Liver (tissue), 9 donors: Measurements from ENCODE around the gene UMODL1. TPM values are rescaled to one million over a fixed set of nuclear protein-coding genes. Genes with fewer than 3 reads are reported as not detected.

Source experiments
- DNase-seq: peaks from one replicate; pipeline ENCODE4 v3.0.0-alpha.2; 2017; ENCODE audit warnings: low spot score
- H3K27ac ChIP-seq, 2 donors: one replicate each; pipeline ENCODE4 v1.7.0; 2013; ENCODE audit warnings: inconsistent platforms in 2 of 2, low read length in 2 of 2, control low read depth in 1 of 2, low read depth in 1 of 2, mild to moderate bottlenecking in 1 of 2
- H3K27me3 ChIP-seq, 4 donors: one replicate each; pipeline versions ENCODE4 v1.6.1 to v1.7.0; 2013; ENCODE audit warnings: low read length in 3 of 4, inconsistent platforms in 1 of 4, mild to moderate bottlenecking in 1 of 4, moderate library complexity in 1 of 4; ENCODE audit not compliant: control insufficient read depth in 4 of 4, insufficient read depth in 4 of 4
- H3K36me3 ChIP-seq, 4 donors: one replicate each; pipeline versions ENCODE4 v1.6.1 to v1.7.0; 2013; ENCODE audit warnings: low read length in 3 of 4, mild to moderate bottlenecking in 3 of 4, low read depth in 1 of 4, moderate library complexity in 1 of 4; ENCODE audit not compliant: control insufficient read depth in 4 of 4, insufficient read depth in 3 of 4
- H3K4me1 ChIP-seq, 4 donors: one replicate each; pipeline versions ENCODE4 v1.6.1 to v1.7.0; 2013; ENCODE audit warnings: low read length in 3 of 4, mild to moderate bottlenecking in 3 of 4, moderate library complexity in 1 of 4; ENCODE audit not compliant: control insufficient read depth in 4 of 4, insufficient read depth in 4 of 4
- H3K4me3 ChIP-seq, 3 donors: one replicate each; pipeline versions ENCODE4 v1.6.1 to v1.7.0; 2013; ENCODE audit warnings: low read length in 3 of 3, control low read depth in 1 of 3, low read depth in 1 of 3, mild to moderate bottlenecking in 1 of 3
- H3K9ac ChIP-seq, 2 donors: one replicate each; pipeline ENCODE4 v1.7.0; 2013; ENCODE audit warnings: low read length in 2 of 2, mild to moderate bottlenecking in 2 of 2, moderate library complexity in 2 of 2, control low read depth in 1 of 2, low read depth in 1 of 2
- H3K9me3 ChIP-seq, 4 donors: one replicate each; pipeline versions ENCODE4 v1.6.1 to v1.7.0; 2013; ENCODE audit warnings: low read length in 3 of 4; ENCODE audit not compliant: control insufficient read depth in 4 of 4
- CTCF ChIP-seq: fragments of 150-350 bp; IDR thresholded peaks from 2 replicates; pipeline ENCODE4 v1.5.1; 2017; ENCODE audit warnings: improper control_type of control experiment, low read depth, low read length; ENCODE audit not compliant: missing input control
- EGR1 ChIP-seq, 2 donors: IDR thresholded peaks; 2 replicates each; pipeline ENCODE4 v1.6.1; 2016 to 2018; ENCODE audit warnings: antibody characterized with exemption in 2 of 2, low read depth in 2 of 2
- FOXA1 ChIP-seq: IDR thresholded peaks from 2 replicates; pipeline ENCODE4 v1.6.1; 2016; ENCODE audit warnings: antibody characterized with exemption
- FOXA2 ChIP-seq: IDR thresholded peaks from 2 replicates; pipeline ENCODE4 v1.6.1; 2016; ENCODE audit warnings: antibody characterized with exemption
- GABPA ChIP-seq, 2 donors: IDR thresholded peaks in 1 of 2; conservative IDR thresholded peaks in 1 of 2; 2 replicates each; pipeline ENCODE4 v1.6.1; 2016; ENCODE audit warnings: antibody characterized with exemption in 2 of 2, mild to moderate bottlenecking in 1 of 2, moderate library complexity in 1 of 2
- HNF4A ChIP-seq, 2 donors: conservative IDR thresholded peaks; 2 replicates each; pipeline ENCODE4 v1.6.1; 2016; ENCODE audit warnings: antibody characterized with exemption in 2 of 2, mild to moderate bottlenecking in 2 of 2
- HNF4G ChIP-seq: IDR thresholded peaks from 2 replicates; pipeline ENCODE4 v1.6.1; 2016; ENCODE audit warnings: antibody characterized with exemption
- JUND ChIP-seq, 2 donors: IDR thresholded peaks; 2 replicates each; pipeline ENCODE4 v1.6.1; 2016; ENCODE audit warnings: antibody characterized with exemption in 2 of 2
- NR2F2 ChIP-seq: IDR thresholded peaks from 2 replicates; pipeline ENCODE4 v1.6.1; 2016; ENCODE audit warnings: antibody characterized with exemption
- RAD21 ChIP-seq, 2 donors: IDR thresholded peaks; 2 replicates each; pipeline ENCODE4 v1.6.1; 2016; ENCODE audit warnings: antibody characterized with exemption in 2 of 2, mild to moderate bottlenecking in 2 of 2
- RXRA ChIP-seq, 2 donors: IDR thresholded peaks; 2 replicates each; pipeline ENCODE4 v1.6.1; 2017 to 2018; ENCODE audit warnings: antibody characterized with exemption in 2 of 2, mild to moderate bottlenecking in 1 of 2
- SP1 ChIP-seq: IDR thresholded peaks from 2 replicates; pipeline ENCODE4 v1.6.1; 2018; ENCODE audit warnings: antibody characterized with exemption, mild to moderate bottlenecking
- TAF1 ChIP-seq: conservative IDR thresholded peaks from 2 replicates; pipeline ENCODE4 v1.6.1; 2016; ENCODE audit warnings: antibody characterized with exemption, mild to moderate bottlenecking
- WGBS: extraction: QIAGEN DNeasy Blood & Tissue Kit; methylation state at CpG from one replicate; pipeline ENCODE4 v1.1.7; 2013; 5-methylcytosine and 5-hydroxymethylcytosine counted together
- polyA plus RNA-seq, 2 donors: library from polyadenylated mRNA; stranded (reverse) in 1 of 2; unstranded in 1 of 2; fragments of 200-250 nt in 1 of 2; fragments of >200 nt in 1 of 2; fragmentation: Nextera tagmentation in 1 of 2; extraction: Ambion mirVana in 1 of 2; gene quantifications; one replicate each; pipeline versions ENCODE4 v1.2.1 to v1.2.3, GENCODE V29; 2013 to 2015
- total RNA-seq, 2 donors: library from RNA; depleted of rRNA; stranded (reverse); fragments of >200 nt; gene quantifications; one replicate each; pipeline ENCODE4 v1.2.3, GENCODE V29; 2014
- TF ChIP-seq, protein P1 (sequence below): IDR thresholded peaks from 2 replicates; pipeline ENCODE4 v1.6.1; 2016; ENCODE audit warnings: antibody characterized with exemption
- TF ChIP-seq, protein P2 (sequence below): IDR thresholded peaks from 2 replicates; pipeline ENCODE4 v1.6.1; 2016; ENCODE audit warnings: antibody characterized with exemption
- donor health status: healthy.
- donor health status: healthy.
- donor health status: healthy.
- donor health status: healthy.
- donor health status: healthy.

The UMODL1 gene, protein sequence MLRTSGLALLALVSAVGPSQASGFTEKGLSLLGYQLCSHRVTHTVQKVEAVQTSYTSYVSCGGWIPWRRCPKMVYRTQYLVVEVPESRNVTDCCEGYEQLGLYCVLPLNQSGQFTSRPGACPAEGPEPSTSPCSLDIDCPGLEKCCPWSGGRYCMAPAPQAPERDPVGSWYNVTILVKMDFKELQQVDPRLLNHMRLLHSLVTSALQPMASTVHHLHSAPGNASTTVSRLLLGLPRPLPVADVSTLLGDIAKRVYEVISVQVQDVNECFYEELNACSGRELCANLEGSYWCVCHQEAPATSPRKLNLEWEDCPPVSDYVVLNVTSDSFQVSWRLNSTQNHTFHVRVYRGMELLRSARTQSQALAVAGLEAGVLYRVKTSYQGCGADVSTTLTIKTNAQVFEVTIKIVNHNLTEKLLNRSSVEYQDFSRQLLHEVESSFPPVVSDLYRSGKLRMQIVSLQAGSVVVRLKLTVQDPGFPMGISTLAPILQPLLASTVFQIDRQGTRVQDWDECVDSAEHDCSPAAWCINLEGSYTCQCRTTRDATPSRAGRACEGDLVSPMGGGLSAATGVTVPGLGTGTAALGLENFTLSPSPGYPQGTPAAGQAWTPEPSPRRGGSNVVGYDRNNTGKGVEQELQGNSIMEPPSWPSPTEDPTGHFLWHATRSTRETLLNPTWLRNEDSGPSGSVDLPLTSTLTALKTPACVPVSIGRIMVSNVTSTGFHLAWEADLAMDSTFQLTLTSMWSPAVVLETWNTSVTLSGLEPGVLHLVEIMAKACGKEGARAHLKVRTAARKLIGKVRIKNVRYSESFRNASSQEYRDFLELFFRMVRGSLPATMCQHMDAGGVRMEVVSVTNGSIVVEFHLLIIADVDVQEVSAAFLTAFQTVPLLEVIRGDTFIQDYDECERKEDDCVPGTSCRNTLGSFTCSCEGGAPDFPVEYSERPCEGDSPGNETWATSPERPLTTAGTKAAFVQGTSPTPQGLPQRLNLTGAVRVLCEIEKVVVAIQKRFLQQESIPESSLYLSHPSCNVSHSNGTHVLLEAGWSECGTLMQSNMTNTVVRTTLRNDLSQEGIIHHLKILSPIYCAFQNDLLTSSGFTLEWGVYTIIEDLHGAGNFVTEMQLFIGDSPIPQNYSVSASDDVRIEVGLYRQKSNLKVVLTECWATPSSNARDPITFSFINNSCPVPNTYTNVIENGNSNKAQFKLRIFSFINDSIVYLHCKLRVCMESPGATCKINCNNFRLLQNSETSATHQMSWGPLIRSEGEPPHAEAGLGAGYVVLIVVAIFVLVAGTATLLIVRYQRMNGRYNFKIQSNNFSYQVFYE
- total RNA-seq (under 1 TPM; 0.08 to 0.14 TPM), polyA plus RNA-seq (under 1 TPM in 1 of 2 donors, not detected in 1; 0.08 TPM)

- DNase-seq, result no peak
- WGBS, result 82% methylated on average over 13 of the region's 13 CpGs
Observed at GRCh38 chr21:42071146-42071737, at the start of gene UMODL1. Gene UMODL1, plus strand, starts transcription at chr21:42071317. Its CDS starts 0 bp downstream, at chr21:42071317.

More at GRCh38 chr21:42071146-42071737, at the start of gene UMODL1:
- no peaks in the 10 kb centered on the region for H3K4me1 ChIP-seq
- peaks cover 0 to 4% (median 1%) of the 10 kb centered on the region in 4 donors for H3K27me3 ChIP-seq
- H3K9ac ChIP-seq, result no peak within 1 kb of the TSS
- no peak within 1 kb of the TSS for H3K4me3 ChIP-seq
- no peak within 1 kb of the TSS for H3K27ac ChIP-seq
- H3K36me3 ChIP-seq, result no peaks in the 10 kb centered on the region
- no peaks in the 10 kb centered on the region for H3K9me3 ChIP-seq
- TF ChIP-seq NR2F2 (no peak), FOXA1 (no peak), JUND (IDR thresholded peaks at IDR 0.05) (no peak), EGR1 (IDR thresholded peaks at IDR 0.05; ENCODE audit: low read depth in 2 of 2) (no peak), RAD21 (IDR thresholded peaks at IDR 0.05) (no peak), FOXA2 (no peak), HNF4G (no peak), CTCF (no peak), RXRA (IDR thresholded peaks at IDR 0.05) (no peak), HNF4A (conservative IDR thresholded peaks at IDR 0.05) (no peak), GABPA (IDR thresholded peaks at IDR 0.05 in 1 of 2, conservative IDR thresholded peaks at IDR 0.05 in 1 of 2) (no peak), SP1 (no peak), TAF1 (no peak)
- TF ChIP-seq, protein P1, sequence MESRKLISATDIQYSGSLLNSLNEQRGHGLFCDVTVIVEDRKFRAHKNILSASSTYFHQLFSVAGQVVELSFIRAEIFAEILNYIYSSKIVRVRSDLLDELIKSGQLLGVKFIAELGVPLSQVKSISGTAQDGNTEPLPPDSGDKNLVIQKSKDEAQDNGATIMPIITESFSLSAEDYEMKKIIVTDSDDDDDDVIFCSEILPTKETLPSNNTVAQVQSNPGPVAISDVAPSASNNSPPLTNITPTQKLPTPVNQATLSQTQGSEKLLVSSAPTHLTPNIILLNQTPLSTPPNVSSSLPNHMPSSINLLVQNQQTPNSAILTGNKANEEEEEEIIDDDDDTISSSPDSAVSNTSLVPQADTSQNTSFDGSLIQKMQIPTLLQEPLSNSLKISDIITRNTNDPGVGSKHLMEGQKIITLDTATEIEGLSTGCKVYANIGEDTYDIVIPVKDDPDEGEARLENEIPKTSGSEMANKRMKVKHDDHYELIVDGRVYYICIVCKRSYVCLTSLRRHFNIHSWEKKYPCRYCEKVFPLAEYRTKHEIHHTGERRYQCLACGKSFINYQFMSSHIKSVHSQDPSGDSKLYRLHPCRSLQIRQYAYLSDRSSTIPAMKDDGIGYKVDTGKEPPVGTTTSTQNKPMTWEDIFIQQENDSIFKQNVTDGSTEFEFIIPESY, result no peak
- TF ChIP-seq, protein P2, sequence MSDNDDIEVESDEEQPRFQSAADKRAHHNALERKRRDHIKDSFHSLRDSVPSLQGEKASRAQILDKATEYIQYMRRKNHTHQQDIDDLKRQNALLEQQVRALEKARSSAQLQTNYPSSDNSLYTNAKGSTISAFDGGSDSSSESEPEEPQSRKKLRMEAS, result no peak
